Measurements from ENCODE around the gene PPIH.

- no peak for TF ChIP-seq POLR2A (IDR thresholded peaks at IDR 0.05; ENCODE audit: low read length)
- TF ChIP-seq GATA1 (IDR thresholded peaks at IDR 0.05; ENCODE audit: low read depth, low read length), result no peak
Measured at GRCh38 chr1:42680055-42680454, 21.8 kb downstream of the PPIH start.
